ENCODE data around the gene TWIST1.

- TF ChIP-seq RAD21 (IDR thresholded peaks at IDR 0.05; ENCODE audit: low read depth) (no peak), CEBPB (IDR thresholded peaks at IDR 0.05) (no peak), NFIC (IDR thresholded peaks at IDR 0.05) (no peak)
Observed at GRCh38 chr7:19116121-19117090, 1.0 kb downstream of the TWIST1 start.
